HCT116 (cell line): Measurements from ENCODE around the gene GUK1.

Source experiments
- EGR1 ChIP-seq: IDR thresholded peaks from 2 replicates; pipeline ENCODE4 v1.6.1; 2012; ENCODE audit warnings: low read depth
- EZH2 ChIP-seq: fragments of 200-600 bp; sonication (generic); IDR thresholded peaks from 2 replicates; pipeline ENCODE4 v1.6.1; 2017; ENCODE audit warnings: antibody characterized with exemption, mixed run types
- EZH2phosphoT487 ChIP-seq: fragments of 200-600 bp; IDR thresholded peaks from 2 replicates; pipeline ENCODE4 v1.6.1; 2018; ENCODE audit warnings: antibody characterized with exemption, borderline replicate concordance
- JUND ChIP-seq: IDR thresholded peaks from 2 replicates; pipeline ENCODE4 v1.6.1; 2012
- MAX ChIP-seq: IDR thresholded peaks from 2 replicates; pipeline ENCODE4 v1.6.1; 2012
- POLR2A ChIP-seq: IDR thresholded peaks from 2 replicates; pipeline ENCODE4 v1.7.0; 2011; ENCODE audit warnings: borderline replicate concordance; ENCODE audit not compliant: insufficient read depth, insufficient read length; ENCODE audit errors: extremely low read depth
- POLR2AphosphoS5 ChIP-seq: IDR thresholded peaks from 2 replicates; pipeline ENCODE4 v1.6.1; 2011; ENCODE audit warnings: mild to moderate bottlenecking, low read depth, low read length, moderate library complexity
- RAD21 ChIP-seq: IDR thresholded peaks from 2 replicates; pipeline ENCODE4 v1.6.1; 2012; ENCODE audit warnings: low read depth, mild to moderate bottlenecking
- REST ChIP-seq: IDR thresholded peaks from 2 replicates; pipeline ENCODE4 v1.6.1; 2012; ENCODE audit warnings: low read depth
- YY1 ChIP-seq: IDR thresholded peaks from 2 replicates; pipeline ENCODE4 v1.6.1; 2011; ENCODE audit warnings: low read length, low read depth, moderate library complexity, mild to moderate bottlenecking; ENCODE audit not compliant: insufficient replicate concordance; ENCODE audit errors: extremely low read depth
- TF ChIP-seq, protein P1 (sequence below), 3 experiments: fragments of 200-600 bp in 1 of 3; sonication (generic) in 1 of 3; IDR thresholded peaks in 2 of 3; conservative IDR thresholded peaks in 1 of 3; 2 replicates each; pipeline ENCODE4 v1.5.1; 2012 to 2017; ENCODE audit warnings: low read depth in 2 of 3, low read length in 2 of 3, antibody characterized with exemption in 1 of 3, borderline replicate concordance in 1 of 3, control low read depth in 1 of 3, mild to moderate bottlenecking in 1 of 3, mixed read lengths in 1 of 3, mixed run types in 1 of 3, moderate library complexity in 1 of 3; ENCODE audit not compliant: insufficient read depth in 1 of 3
- TF ChIP-seq, protein P2 (sequence below): IDR thresholded peaks from 2 replicates; pipeline ENCODE4 v1.6.1; 2012

DNA sequence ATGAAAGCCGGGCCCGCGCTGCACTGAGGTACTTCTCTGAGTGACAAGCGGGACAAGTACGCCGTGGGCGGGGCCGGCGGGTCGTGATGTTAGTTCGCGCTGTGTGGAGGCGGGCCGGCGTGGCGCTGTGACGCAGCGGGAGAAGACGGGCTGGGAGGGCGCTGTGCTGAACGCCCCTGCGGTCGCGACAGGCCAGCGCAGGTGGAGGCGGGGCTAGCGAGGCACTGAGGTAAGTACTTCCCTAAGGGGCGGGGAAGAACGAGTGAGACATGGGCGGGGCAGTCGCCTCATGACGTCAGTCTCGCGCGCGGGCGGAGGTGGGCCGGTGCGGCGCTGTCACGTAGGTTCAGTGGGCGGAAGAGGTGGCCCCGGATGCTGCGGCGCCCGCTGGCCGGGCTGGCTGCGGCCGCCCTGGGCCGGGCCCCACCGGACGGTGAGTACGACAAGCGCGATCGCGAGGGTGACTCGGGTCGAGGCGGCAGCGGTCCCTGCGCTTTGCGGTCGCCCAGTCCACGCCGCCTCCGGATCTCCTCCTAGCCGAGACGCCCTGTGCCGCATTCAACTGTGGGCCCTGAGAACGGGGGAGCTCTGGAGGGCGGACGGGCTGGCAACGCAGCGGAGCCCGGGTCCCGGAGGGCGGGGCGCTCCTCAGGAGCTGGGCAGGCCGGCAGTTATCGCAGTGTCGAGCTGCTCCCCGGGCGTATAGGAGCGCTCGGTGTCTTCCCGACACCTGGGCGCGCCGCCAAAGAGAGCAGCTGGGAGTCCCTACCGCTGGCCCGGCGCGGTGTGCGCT, at the start of gene GUK1:
- TF ChIP-seq POLR2A (peak; percentile 54), JUND (no peak; the same call in 1 of the 2 replicates), REST (no peak), POLR2AphosphoS5 (peak; percentile 88), EGR1 (peak; percentile 93), EZH2 (no peak), EZH2phosphoT487 (no peak), YY1 (peak; percentile 3), MAX (peak; percentile 79; the same call in 1 of the 2 replicates), RAD21 (no peak)
- TF ChIP-seq, protein P1, sequence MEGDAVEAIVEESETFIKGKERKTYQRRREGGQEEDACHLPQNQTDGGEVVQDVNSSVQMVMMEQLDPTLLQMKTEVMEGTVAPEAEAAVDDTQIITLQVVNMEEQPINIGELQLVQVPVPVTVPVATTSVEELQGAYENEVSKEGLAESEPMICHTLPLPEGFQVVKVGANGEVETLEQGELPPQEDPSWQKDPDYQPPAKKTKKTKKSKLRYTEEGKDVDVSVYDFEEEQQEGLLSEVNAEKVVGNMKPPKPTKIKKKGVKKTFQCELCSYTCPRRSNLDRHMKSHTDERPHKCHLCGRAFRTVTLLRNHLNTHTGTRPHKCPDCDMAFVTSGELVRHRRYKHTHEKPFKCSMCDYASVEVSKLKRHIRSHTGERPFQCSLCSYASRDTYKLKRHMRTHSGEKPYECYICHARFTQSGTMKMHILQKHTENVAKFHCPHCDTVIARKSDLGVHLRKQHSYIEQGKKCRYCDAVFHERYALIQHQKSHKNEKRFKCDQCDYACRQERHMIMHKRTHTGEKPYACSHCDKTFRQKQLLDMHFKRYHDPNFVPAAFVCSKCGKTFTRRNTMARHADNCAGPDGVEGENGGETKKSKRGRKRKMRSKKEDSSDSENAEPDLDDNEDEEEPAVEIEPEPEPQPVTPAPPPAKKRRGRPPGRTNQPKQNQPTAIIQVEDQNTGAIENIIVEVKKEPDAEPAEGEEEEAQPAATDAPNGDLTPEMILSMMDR (IDR thresholded peaks at IDR 0.05 in 2 of 3, conservative IDR thresholded peaks at IDR 0.05 in 1 of 3; ENCODE audit: borderline replicate concordance in 1 of 3, insufficient read depth in 1 of 3, low read depth in 2 of 3, low read length in 2 of 3), result no peak
- TF ChIP-seq, protein P2, sequence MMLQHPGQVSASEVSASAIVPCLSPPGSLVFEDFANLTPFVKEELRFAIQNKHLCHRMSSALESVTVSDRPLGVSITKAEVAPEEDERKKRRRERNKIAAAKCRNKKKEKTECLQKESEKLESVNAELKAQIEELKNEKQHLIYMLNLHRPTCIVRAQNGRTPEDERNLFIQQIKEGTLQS, result no peak
